ENCODE results near the gene LINC00237. TPM values are rescaled to one million over a fixed set of nuclear protein-coding genes. Genes with fewer than 3 reads are reported as not detected.

Gene LINC00237
- total and polyA plus RNA-seq, 2 experiments from 2014 or later: 0.31 to 2.0 TPM

- TF ChIP-seq ZNF462 (CRISPR knock-in tag; IDR thresholded peaks at IDR 0.05) (no peak), NANOG (IDR thresholded peaks at IDR 0.05; ENCODE audit: borderline replicate concordance) (no peak)
Measured at GRCh38 chr20:21104921-21105320, 1.2 kb downstream of the LINC00237 start (continued).

DNA sequence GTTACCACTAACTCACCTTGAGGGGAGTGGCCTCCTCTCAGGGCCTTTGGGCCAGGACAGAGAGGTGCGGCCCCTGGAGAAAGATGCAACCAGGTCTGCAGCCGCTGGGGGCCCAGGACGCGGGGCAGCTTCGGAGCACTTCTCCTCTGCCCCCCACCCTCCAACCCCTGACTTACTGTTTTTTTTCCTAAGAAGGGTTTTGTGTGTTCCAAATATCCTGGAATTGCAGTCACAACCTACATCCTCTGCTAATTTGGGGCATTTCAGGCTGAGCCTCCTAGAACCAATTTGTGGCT is 1.7 kb downstream of the LINC00237 start:
- Histone ChIP-seq H3K36me3 (ENCODE audit: insufficient read depth) (no peaks in the 10 kb centered on the region), H3K4me1 (ENCODE audit: insufficient read depth) (peaks cover 41% of the 10 kb centered on the region), H2AFZ (peak overlapping the region; percentile 43; the same call in 1 of the 2 replicates), H3K9me2 (ENCODE audit: insufficient read depth) (no peaks in the 10 kb centered on the region), H3K27me3 (ENCODE audit: insufficient read depth) (peaks cover 99% of the 10 kb centered on the region), H3K4me2 (peak overlapping the region; percentile 90), H4K20me1 (replicated peaks; ENCODE audit: insufficient read depth) (no peaks in the 10 kb centered on the region), H3K79me2 (replicated peaks; ENCODE audit: insufficient read depth) (no peaks in the 10 kb centered on the region; the same call in 1 of the 2 replicates), H3F3A (replicated peaks; ENCODE audit: low read depth) (peaks cover 10% of the 10 kb centered on the region), H3K4me3 (peak overlapping the region; percentile 67), H3K27ac (ENCODE audit: low read depth) (no peak overlapping the region)
- DNase-seq (ENCODE audit: low spot score): peak; percentile 67
- H3K4me3 Mint-ChIP-seq: peak overlapping the region; percentile 77
- H3K4me1 Mint-ChIP-seq: peaks cover 41% of the 10 kb centered on the region
- no peaks in the 10 kb centered on the region for H3K9me3 Mint-ChIP-seq
- H3K36me3 Mint-ChIP-seq (ENCODE audit: low read depth): no peaks in the 10 kb centered on the region; the same call in 2 of the 3 replicates
- peaks cover 91% of the 10 kb centered on the region for H3K27me3 Mint-ChIP-seq (ENCODE audit: insufficient read depth, low read depth, poor library complexity)
- H3K27ac Mint-ChIP-seq: no peak overlapping the region
- peak; percentile 11 for ATAC-seq
- TF ChIP-seq, protein P1, sequence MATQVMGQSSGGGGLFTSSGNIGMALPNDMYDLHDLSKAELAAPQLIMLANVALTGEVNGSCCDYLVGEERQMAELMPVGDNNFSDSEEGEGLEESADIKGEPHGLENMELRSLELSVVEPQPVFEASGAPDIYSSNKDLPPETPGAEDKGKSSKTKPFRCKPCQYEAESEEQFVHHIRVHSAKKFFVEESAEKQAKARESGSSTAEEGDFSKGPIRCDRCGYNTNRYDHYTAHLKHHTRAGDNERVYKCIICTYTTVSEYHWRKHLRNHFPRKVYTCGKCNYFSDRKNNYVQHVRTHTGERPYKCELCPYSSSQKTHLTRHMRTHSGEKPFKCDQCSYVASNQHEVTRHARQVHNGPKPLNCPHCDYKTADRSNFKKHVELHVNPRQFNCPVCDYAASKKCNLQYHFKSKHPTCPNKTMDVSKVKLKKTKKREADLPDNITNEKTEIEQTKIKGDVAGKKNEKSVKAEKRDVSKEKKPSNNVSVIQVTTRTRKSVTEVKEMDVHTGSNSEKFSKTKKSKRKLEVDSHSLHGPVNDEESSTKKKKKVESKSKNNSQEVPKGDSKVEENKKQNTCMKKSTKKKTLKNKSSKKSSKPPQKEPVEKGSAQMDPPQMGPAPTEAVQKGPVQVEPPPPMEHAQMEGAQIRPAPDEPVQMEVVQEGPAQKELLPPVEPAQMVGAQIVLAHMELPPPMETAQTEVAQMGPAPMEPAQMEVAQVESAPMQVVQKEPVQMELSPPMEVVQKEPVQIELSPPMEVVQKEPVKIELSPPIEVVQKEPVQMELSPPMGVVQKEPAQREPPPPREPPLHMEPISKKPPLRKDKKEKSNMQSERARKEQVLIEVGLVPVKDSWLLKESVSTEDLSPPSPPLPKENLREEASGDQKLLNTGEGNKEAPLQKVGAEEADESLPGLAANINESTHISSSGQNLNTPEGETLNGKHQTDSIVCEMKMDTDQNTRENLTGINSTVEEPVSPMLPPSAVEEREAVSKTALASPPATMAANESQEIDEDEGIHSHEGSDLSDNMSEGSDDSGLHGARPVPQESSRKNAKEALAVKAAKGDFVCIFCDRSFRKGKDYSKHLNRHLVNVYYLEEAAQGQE (IDR thresholded peaks at IDR 0.05; ENCODE audit: unreplicated experiment): no peak

Measured in GM23338 (cell line).